Measurements from ENCODE around the gene RXRG. TPM values are rescaled to one million over a fixed set of nuclear protein-coding genes. Genes with fewer than 3 reads are reported as not detected.

RXRG gene
- total and polyA plus RNA-seq, 2 experiments from 2014 or later, result 0.07 to 1.5 TPM

- no peaks in the 10 kb centered on the region for H3K79me2 ChIP-seq
- no peaks in the 10 kb centered on the region for H3K9me3 ChIP-seq (ENCODE audit: low read depth)
- H3K27me3 ChIP-seq, result peaks cover 5% of the 10 kb centered on the region
- H3K4me2 ChIP-seq, result no peak overlapping the region
- no peak overlapping the region for H3K27ac ChIP-seq
- H3K4me1 ChIP-seq (ENCODE audit: insufficient read depth), result no peaks in the 10 kb centered on the region
- WGBS (ENCODE audit: low lambda C conversion rate, missing lambda C conversion rate), result 84% methylated on average over 2 of the region's 2 CpGs
- no peak for TF ChIP-seq CTCF (IDR thresholded peaks at IDR 0.05; ENCODE audit: poor library complexity)
- no peak for TF ChIP-seq EZH2phosphoT487 (IDR thresholded peaks at IDR 0.05; ENCODE audit: low read depth, severe bottlenecking, unreplicated experiment)
- no peak for TF ChIP-seq EZH2 (IDR thresholded peaks at IDR 0.05; ENCODE audit: borderline replicate concordance)
- H2AFZ ChIP-seq, result no peak overlapping the region
- no peaks in the 10 kb centered on the region for H4K20me1 ChIP-seq (ENCODE audit: insufficient read depth, poor library complexity, severe bottlenecking)
- no peaks in the 10 kb centered on the region for H3K9me2 ChIP-seq (replicated peaks; ENCODE audit: insufficient read depth)
- DNase-seq (ENCODE audit: low spot score), result no peak
- no peaks in the 10 kb centered on the region for H3K36me3 ChIP-seq (replicated peaks; ENCODE audit: insufficient read depth, low read depth)
- H3K4me3 ChIP-seq, result no peak overlapping the region
Observed at GRCh38 chr1:165451691-165452090, 6.8 kb upstream of the RXRG start.

GRCh38 chr1:165449131-165449530, 4.2 kb upstream of the RXRG start:
- Histone ChIP-seq H3K4me3 (no peak overlapping the region), H4K20me1 (ENCODE audit: insufficient read depth, poor library complexity, severe bottlenecking) (no peaks in the 10 kb centered on the region), H3K79me2 (no peaks in the 10 kb centered on the region), H2AFZ (no peak overlapping the region), H3K27ac (no peak overlapping the region), H3K9me3 (ENCODE audit: low read depth) (no peaks in the 10 kb centered on the region), H3K9me2 (replicated peaks; ENCODE audit: insufficient read depth) (no peaks in the 10 kb centered on the region), H3K36me3 (replicated peaks; ENCODE audit: insufficient read depth, low read depth) (no peaks in the 10 kb centered on the region), H3K4me2 (no peak overlapping the region), H3K4me1 (ENCODE audit: insufficient read depth) (peaks cover 5% of the 10 kb centered on the region), H3K27me3 (peaks cover 30% of the 10 kb centered on the region)
- DNase-seq (ENCODE audit: low spot score), result no peak
- 56% methylated on average over 1 of the region's 1 CpG for whole genome bisulfite sequencing (ENCODE audit: low lambda C conversion rate, missing lambda C conversion rate)
- TF ChIP-seq CTCF (IDR thresholded peaks at IDR 0.05; ENCODE audit: poor library complexity), result no peak
- TF ChIP-seq EZH2 (IDR thresholded peaks at IDR 0.05; ENCODE audit: borderline replicate concordance), result no peak
- no peak for TF ChIP-seq EZH2phosphoT487 (IDR thresholded peaks at IDR 0.05; ENCODE audit: low read depth, severe bottlenecking, unreplicated experiment)

GRCh38 chr1:165445388-165445787, 462 bp upstream of the RXRG start:
- Histone ChIP-seq H3K4me2 (peak overlapping the region; percentile 80), H2AFZ (peak overlapping the region; percentile 47), H3K27ac (no peak overlapping the region), H3K79me2 (no peaks in the 10 kb centered on the region), H3K9me3 (ENCODE audit: low read depth) (no peaks in the 10 kb centered on the region), H3K4me1 (ENCODE audit: insufficient read depth) (peaks cover 5% of the 10 kb centered on the region), H4K20me1 (ENCODE audit: insufficient read depth, poor library complexity, severe bottlenecking) (no peaks in the 10 kb centered on the region), H3K4me3 (no peak overlapping the region), H3K9me2 (replicated peaks; ENCODE audit: insufficient read depth) (no peaks in the 10 kb centered on the region), H3K36me3 (replicated peaks; ENCODE audit: insufficient read depth, low read depth) (no peaks in the 10 kb centered on the region), H3K27me3 (peaks cover 45% of the 10 kb centered on the region)
- DNase-seq (ENCODE audit: low spot score), result no peak
- WGBS (ENCODE audit: low lambda C conversion rate, missing lambda C conversion rate), result 44% methylated on average over 4 of the region's 4 CpGs
- TF ChIP-seq EZH2phosphoT487 (IDR thresholded peaks at IDR 0.05; ENCODE audit: low read depth, severe bottlenecking, unreplicated experiment), result no peak
- no peak for TF ChIP-seq EZH2 (IDR thresholded peaks at IDR 0.05; ENCODE audit: borderline replicate concordance)
- TF ChIP-seq CTCF (IDR thresholded peaks at IDR 0.05; ENCODE audit: poor library complexity), result no peak

Data from hepatocyte (in vitro differentiated cells).